WTC11 (cell line): ENCODE results near the gene WDR90. TPM values are rescaled to one million over a fixed set of nuclear protein-coding genes. Genes with fewer than 3 reads are reported as not detected.

ENCODE experiments used
- ATAC-seq: fragments of 200-7000 bp; cut with Tn5 transposase; 2 replicates; pipeline ENCODE4 v1.10.0; 2021; ENCODE audit warnings: mild to moderate bottlenecking, moderate library complexity
- CTCF ChIA-PET: fragments of 300-600 bp; sonication (Branson Sonifier 250); formaldehyde crosslinking; loops from one replicate; lab custom pipeline; 2021; ENCODE audit warnings: antibody characterized with exemption; lab: Charles Lee
- POLR2A ChIA-PET: fragments of 350-600 bp; sonication (Branson Sonifier 250); formaldehyde crosslinking; loops from one replicate; lab custom pipeline; 2021; ENCODE audit warnings: antibody characterized with exemption; lab: Charles Lee
- DNase-seq: peaks from one replicate; pipeline ENCODE4 v3.0.0; 2021; ENCODE audit warnings: low spot score
- H3K27ac Mint-ChIP-seq: 2 replicates; pipeline ENCODE4 v1.8.0; 2021; ENCODE audit warnings: mixed read lengths
- H3K27me3 Mint-ChIP-seq: 2 replicates; pipeline ENCODE4 v1.8.0; 2021; ENCODE audit warnings: low read depth, mild to moderate bottlenecking, moderate library complexity, mixed read lengths
- H3K36me3 Mint-ChIP-seq: 2 replicates; pipeline ENCODE4 v1.8.0; 2021; ENCODE audit warnings: mixed read lengths
- H3K4me1 Mint-ChIP-seq: 2 replicates; pipeline ENCODE4 v1.8.0; 2022; ENCODE audit warnings: mixed read lengths
- H3K4me3 Mint-ChIP-seq: 2 replicates; pipeline ENCODE4 v1.8.0; 2021; ENCODE audit warnings: mild to moderate bottlenecking, moderate library complexity, mixed read lengths
- H3K9me3 Mint-ChIP-seq: 2 replicates; pipeline ENCODE4 v1.8.0; 2021; ENCODE audit warnings: mixed read lengths
- JUN ChIP-seq: sonication (generic); formaldehyde crosslinking; IDR thresholded peaks from 2 replicates; pipeline ENCODE4 v1.8.0; 2023; ENCODE audit warnings: mild to moderate bottlenecking, missing genetic modification reagents
- SP1 ChIP-seq: sonication (generic); formaldehyde crosslinking; conservative IDR thresholded peaks from 2 replicates; pipeline ENCODE4 v1.8.1; 2022; ENCODE audit warnings: missing genetic modification reagents
- ZNF423 ChIP-seq: fragments of 250-450 bp; sonication (Bioruptor Pico); IDR thresholded peaks from 2 replicates; pipeline ENCODE4 v2.1.2; 2022; ENCODE audit warnings: mild to moderate bottlenecking, moderate library complexity
- total RNA-seq: library from RNA; stranded (reverse); gene quantifications from 3 replicates; pipeline ENCODE4 v1.2.3, GENCODE V29; 2021
- TF ChIP-seq, protein P1 (sequence below): sonication (generic); formaldehyde crosslinking; IDR thresholded peaks from 2 replicates; pipeline ENCODE4 v1.8.1; 2022; ENCODE audit warnings: low read depth, mild to moderate bottlenecking, moderate library complexity, missing genetic modification reagents, borderline replicate concordance
- TF ChIP-seq, protein P2 (sequence below): sonication (generic); formaldehyde crosslinking; IDR thresholded peaks from 2 replicates; pipeline ENCODE4 v1.8.0; 2022; ENCODE audit warnings: missing genetic modification reagents
- TF ChIP-seq, protein P3 (sequence below): sonication (generic); formaldehyde crosslinking; IDR thresholded peaks from 2 replicates; pipeline ENCODE4 v1.8.0; 2022; ENCODE audit warnings: mild to moderate bottlenecking, missing genetic modification reagents
- TF ChIP-seq, protein P4 (sequence below): fragments of 250-450 bp; sonication (Bioruptor Pico); IDR thresholded peaks from 2 replicates; pipeline ENCODE4 v2.1.2; 2022; ENCODE audit warnings: mild to moderate bottlenecking, moderate library complexity
- TF ChIP-seq, protein P5 (sequence below): fragments of 200-600 bp; IDR thresholded peaks from 2 replicates; pipeline ENCODE4 v1.8.0; 2022; ENCODE audit warnings: antibody characterized with exemption

Gene WDR90
- total RNA-seq, 1 experiment from 2014 or later, result 75.8 TPM

DNA sequence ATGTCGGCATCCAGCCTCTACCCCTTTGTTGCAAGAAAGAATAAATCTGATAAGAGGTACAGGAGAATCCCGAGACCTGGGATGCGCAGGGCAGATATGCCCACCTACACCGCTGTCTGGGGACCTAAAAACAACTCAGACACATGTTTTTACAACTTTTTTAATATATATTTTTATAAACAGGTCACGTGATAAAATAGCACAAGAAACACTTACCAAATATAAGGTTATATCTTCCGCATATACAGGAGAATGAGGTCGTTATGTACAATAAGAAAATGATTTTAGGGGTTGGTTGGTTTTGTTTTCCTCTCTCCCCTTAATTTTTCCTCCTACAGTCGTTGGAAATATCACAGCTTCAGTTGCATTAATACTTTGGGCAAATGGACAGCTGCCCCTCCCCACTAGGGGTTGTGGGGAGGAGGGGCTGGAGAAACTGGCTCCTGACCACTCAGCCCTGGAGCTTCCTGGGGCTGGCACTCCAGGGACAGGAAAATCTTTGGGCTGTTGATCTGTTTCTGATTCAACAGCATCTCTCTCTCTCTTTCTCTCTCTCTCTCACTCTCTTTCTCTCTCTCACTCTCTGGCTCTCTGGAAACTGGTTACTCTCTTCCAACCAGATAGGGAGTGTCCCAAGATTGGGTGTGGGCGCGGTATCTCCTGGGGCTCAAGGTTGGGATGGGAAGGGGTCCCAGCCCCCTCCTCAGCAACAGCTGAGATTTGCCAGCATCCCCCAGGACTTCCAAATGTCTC is 43.4 kb downstream of the WDR90 start (continued):
- no peak for TF ChIP-seq JUN (CRISPR knock-in tag)
- TF ChIP-seq, protein P1, sequence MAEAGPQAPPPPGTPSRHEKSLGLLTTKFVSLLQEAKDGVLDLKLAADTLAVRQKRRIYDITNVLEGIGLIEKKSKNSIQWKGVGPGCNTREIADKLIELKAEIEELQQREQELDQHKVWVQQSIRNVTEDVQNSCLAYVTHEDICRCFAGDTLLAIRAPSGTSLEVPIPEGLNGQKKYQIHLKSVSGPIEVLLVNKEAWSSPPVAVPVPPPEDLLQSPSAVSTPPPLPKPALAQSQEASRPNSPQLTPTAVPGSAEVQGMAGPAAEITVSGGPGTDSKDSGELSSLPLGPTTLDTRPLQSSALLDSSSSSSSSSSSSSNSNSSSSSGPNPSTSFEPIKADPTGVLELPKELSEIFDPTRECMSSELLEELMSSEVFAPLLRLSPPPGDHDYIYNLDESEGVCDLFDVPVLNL (CRISPR knock-in tag), result no peak

DNA sequence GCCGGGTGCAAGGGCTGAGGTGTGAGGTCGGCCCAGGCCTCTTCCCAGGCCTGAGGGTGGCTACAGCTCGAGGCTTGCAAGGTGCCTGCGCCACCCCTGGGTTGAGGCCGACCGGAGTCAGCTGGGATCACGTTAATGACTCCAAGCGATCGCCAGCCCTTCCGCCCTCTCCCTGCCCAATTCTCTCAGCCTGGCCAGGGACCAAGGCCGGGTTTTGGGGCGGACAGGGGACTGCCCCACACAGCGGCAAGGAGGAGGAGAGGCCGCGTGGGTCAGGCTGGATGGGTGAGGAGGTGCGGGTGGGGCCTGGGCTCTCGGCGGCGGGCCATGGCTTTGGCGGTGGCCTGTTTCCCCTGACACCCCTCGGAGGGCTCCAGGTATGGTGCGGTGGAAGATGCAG is 44.2 kb downstream of the WDR90 start:
- Mint-ChIP-seq H3K27me3 (peaks cover 60% of the 10 kb centered on the region), H3K36me3 (no peaks in the 10 kb centered on the region), H3K9me3 (no peaks in the 10 kb centered on the region), H3K4me3 (peak overlapping the region; percentile 66), H3K27ac (no peak overlapping the region), H3K4me1 (peaks cover 8% of the 10 kb centered on the region)
- ATAC-seq (no peak), DNase-seq (no peak)
- POLR2A ChIA-PET, result interaction anchor here (1.1 to 1.5 kb wide), 2 partner anchors 10 to 26 kb away, joined by 4 read pairs; no protein-coding TSS in a partner anchor
- TF ChIP-seq, protein P2, sequence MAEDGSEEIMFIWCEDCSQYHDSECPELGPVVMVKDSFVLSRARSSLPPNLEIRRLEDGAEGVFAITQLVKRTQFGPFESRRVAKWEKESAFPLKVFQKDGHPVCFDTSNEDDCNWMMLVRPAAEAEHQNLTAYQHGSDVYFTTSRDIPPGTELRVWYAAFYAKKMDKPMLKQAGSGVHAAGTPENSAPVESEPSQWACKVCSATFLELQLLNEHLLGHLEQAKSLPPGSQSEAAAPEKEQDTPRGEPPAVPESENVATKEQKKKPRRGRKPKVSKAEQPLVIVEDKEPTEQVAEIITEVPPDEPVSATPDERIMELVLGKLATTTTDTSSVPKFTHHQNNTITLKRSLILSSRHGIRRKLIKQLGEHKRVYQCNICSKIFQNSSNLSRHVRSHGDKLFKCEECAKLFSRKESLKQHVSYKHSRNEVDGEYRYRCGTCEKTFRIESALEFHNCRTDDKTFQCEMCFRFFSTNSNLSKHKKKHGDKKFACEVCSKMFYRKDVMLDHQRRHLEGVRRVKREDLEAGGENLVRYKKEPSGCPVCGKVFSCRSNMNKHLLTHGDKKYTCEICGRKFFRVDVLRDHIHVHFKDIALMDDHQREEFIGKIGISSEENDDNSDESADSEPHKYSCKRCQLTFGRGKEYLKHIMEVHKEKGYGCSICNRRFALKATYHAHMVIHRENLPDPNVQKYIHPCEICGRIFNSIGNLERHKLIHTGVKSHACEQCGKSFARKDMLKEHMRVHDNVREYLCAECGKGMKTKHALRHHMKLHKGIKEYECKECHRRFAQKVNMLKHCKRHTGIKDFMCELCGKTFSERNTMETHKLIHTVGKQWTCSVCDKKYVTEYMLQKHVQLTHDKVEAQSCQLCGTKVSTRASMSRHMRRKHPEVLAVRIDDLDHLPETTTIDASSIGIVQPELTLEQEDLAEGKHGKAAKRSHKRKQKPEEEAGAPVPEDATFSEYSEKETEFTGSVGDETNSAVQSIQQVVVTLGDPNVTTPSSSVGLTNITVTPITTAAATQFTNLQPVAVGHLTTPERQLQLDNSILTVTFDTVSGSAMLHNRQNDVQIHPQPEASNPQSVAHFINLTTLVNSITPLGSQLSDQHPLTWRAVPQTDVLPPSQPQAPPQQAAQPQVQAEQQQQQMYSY, result peak; percentile 67
- TF ChIP-seq, protein P3, sequence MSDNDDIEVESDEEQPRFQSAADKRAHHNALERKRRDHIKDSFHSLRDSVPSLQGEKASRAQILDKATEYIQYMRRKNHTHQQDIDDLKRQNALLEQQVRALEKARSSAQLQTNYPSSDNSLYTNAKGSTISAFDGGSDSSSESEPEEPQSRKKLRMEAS (CRISPR knock-in tag), result no peak
- TF ChIP-seq, protein P4, sequence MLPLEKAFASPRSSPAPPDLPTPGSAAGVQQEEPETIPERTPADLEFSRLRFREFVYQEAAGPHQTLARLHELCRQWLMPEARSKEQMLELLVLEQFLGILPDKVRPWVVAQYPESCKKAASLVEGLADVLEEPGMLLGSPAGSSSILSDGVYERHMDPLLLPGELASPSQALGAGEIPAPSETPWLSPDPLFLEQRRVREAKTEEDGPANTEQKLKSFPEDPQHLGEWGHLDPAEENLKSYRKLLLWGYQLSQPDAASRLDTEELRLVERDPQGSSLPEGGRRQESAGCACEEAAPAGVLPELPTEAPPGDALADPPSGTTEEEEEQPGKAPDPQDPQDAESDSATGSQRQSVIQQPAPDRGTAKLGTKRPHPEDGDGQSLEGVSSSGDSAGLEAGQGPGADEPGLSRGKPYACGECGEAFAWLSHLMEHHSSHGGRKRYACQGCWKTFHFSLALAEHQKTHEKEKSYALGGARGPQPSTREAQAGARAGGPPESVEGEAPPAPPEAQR (CRISPR knock-in tag), result no peak
- CTCF ChIA-PET, result interaction anchor here (1.3 to 2.5 kb wide), 4 partner anchors 13 to 45 kb away, joined by 4 to 8 read pairs (median 6); partner anchors contain the start of gene RHOT2

DNA sequence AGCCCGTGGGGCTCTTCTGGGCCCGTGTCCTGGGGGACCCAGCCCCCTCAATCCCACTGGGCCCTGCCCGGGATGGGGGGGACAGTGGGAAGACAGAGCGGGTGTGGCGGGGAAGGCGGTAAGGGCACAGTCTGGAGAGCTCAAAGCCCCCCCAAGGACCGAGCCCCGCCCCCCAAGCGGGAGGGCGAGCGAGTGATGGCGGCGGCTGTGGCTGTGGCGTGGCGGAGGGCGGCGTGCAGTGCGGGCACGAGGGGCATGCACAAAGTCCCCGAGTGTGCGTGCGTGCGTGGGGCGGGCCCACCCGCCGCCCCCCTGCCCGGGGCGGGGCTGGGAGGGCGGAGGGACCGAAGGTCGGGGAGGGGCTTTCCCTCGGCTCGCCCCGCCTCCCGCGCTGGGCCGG is 44.6 kb downstream of the WDR90 start:
- DNase-seq, result no peak
- H3K4me3 Mint-ChIP-seq, result peak overlapping the region; percentile 66
- CTCF ChIA-PET, result interaction anchor here (1.0 to 2.5 kb wide), 5 partner anchors 13 to 107 kb away, joined by 4 to 8 read pairs (median 6); partner anchors contain the start of genes GNG13 and RHOT2

More for the DNA sequence above, 44.6 kb downstream of the WDR90 start:
- no peak for TF ChIP-seq ZNF423 (CRISPR knock-in tag)
- TF ChIP-seq SP1 (CRISPR knock-in tag), result peak; percentile 78
- TF ChIP-seq, protein P5, sequence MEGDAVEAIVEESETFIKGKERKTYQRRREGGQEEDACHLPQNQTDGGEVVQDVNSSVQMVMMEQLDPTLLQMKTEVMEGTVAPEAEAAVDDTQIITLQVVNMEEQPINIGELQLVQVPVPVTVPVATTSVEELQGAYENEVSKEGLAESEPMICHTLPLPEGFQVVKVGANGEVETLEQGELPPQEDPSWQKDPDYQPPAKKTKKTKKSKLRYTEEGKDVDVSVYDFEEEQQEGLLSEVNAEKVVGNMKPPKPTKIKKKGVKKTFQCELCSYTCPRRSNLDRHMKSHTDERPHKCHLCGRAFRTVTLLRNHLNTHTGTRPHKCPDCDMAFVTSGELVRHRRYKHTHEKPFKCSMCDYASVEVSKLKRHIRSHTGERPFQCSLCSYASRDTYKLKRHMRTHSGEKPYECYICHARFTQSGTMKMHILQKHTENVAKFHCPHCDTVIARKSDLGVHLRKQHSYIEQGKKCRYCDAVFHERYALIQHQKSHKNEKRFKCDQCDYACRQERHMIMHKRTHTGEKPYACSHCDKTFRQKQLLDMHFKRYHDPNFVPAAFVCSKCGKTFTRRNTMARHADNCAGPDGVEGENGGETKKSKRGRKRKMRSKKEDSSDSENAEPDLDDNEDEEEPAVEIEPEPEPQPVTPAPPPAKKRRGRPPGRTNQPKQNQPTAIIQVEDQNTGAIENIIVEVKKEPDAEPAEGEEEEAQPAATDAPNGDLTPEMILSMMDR, result no peak
- TF ChIP-seq, all 79 proteins: peak for 1
- Mint-ChIP-seq H3K4me1 (peaks cover 8% of the 10 kb centered on the region), H3K36me3 (no peaks in the 10 kb centered on the region), H3K9me3 (no peaks in the 10 kb centered on the region), H3K27me3 (peaks cover 64% of the 10 kb centered on the region), H3K27ac (no peak overlapping the region)
- ATAC-seq, result no peak
- POLR2A ChIA-PET, result interaction anchor here (1.1 to 1.5 kb wide), 2 partner anchors 11 to 26 kb away, joined by 4 read pairs; no protein-coding TSS in a partner anchor
